Stimulated activated CD4-positive, alpha-beta T cell treated with anti-CD3 and anti-CD28 coated beads, Interleukin-2, amount 100 ng/mL, for 4 hours (primary cell): ENCODE results near the gene ARL13B.
A peak's percentile ranks its signal among the peaks of the same experiment; 100 is the strongest.
"Not testable (repeated sequence)": the region's sequence is repeated elsewhere in the genome, so short reads cannot be mapped to it uniquely, and the experiment has no call there.

Experiments
- DNase-seq: peaks from one replicate; pipeline ENCODE4 v3.0.0-alpha.2; 2020; ENCODE audit warnings: low read depth

The ARL13B gene

GRCh38 chr3:93979850-93980676 is at the start of gene ARL13B:
ARL13B (plus strand) TSS chr3:93980155; CDS start chr3:93980424, 269 bp downstream.
- peak; percentile 92 for DNase-seq

- DNase-seq, result no peak
Measured at GRCh38 chr3:93931597-93932229, 48.2 kb upstream of the ARL13B start.

- no peak for DNase-seq
Measured at GRCh38 chr3:93934366-93935046, 45.4 kb upstream of the ARL13B start.

GRCh38 chr3:93936549-93936948 is 43.4 kb upstream of the ARL13B start:
- DNase-seq, result no peak

GRCh38 chr3:93937485-93937884 is 42.5 kb upstream of the ARL13B start:
- DNase-seq, result not testable (repeated sequence)

- DNase-seq, result not testable (repeated sequence)
Measured at GRCh38 chr3:93949958-93950357, 30.0 kb upstream of the ARL13B start.

- DNase-seq, result no peak
Measured at GRCh38 chr3:93961026-93961425, 18.9 kb upstream of the ARL13B start.

GRCh38 chr3:93961489-93961888 is 18.5 kb upstream of the ARL13B start:
- DNase-seq, result no peak

- DNase-seq, result no peak
Measured at GRCh38 chr3:93962798-93963197, 17.2 kb upstream of the ARL13B start.

GRCh38 chr3:93965106-93965505 is 14.8 kb upstream of the ARL13B start:
- not testable (repeated sequence) for DNase-seq

- no peak for DNase-seq
Measured at GRCh38 chr3:93969443-93969842, 10.5 kb upstream of the ARL13B start.

GRCh38 chr3:93969997-93970396 is 10.0 kb upstream of the ARL13B start:
- DNase-seq, result no peak

- DNase-seq, result peak; percentile 12
Measured at GRCh38 chr3:93973131-93974126, 6.5 kb upstream of the ARL13B start, which contains the start of gene PROS1. PROS1 (minus strand) TSS chr3:93973896; CDS start chr3:93973749, 147 bp downstream.

- no peak for DNase-seq
Measured at GRCh38 chr3:93981649-93982048, 1.7 kb downstream of the ARL13B start.

GRCh38 chr3:93983408-93983807 is 3.5 kb downstream of the ARL13B start:
- DNase-seq, result no peak

- no peak for DNase-seq
Measured at GRCh38 chr3:93984618-93985017, 4.7 kb downstream of the ARL13B start.

- DNase-seq, result no peak
Measured at GRCh38 chr3:93988283-93988682, 8.3 kb downstream of the ARL13B start.

- no peak for DNase-seq
Measured at GRCh38 chr3:93988764-93989163, 8.8 kb downstream of the ARL13B start.

- no peak for DNase-seq
Measured at GRCh38 chr3:93989241-93989640, 9.3 kb downstream of the ARL13B start.

- DNase-seq, result no peak
Measured at GRCh38 chr3:93991631-93992030, 11.7 kb downstream of the ARL13B start.

GRCh38 chr3:93992207-93992606 is 12.3 kb downstream of the ARL13B start:
- no peak for DNase-seq

- no peak for DNase-seq
Measured at GRCh38 chr3:93994056-93994455, 14.1 kb downstream of the ARL13B start.
